Activated naive CD4-positive, alpha-beta T cell treated with anti-CD3 and anti-CD28 coated beads, Interleukin-2, amount 50 U/mL, for 16 hours (primary cell): ENCODE data around the gene GRID2IP.

Source experiments
- DNase-seq: peaks from one replicate; pipeline ENCODE4 v3.0.0-alpha.2; 2020

GRID2IP gene

GRCh38 chr7:6513541-6513940 lies 37.7 kb downstream of the GRID2IP start:
- no peak for DNase-seq

- no peak for DNase-seq
Measured at GRCh38 chr7:6512892-6513291, 38.4 kb downstream of the GRID2IP start.

- no peak for DNase-seq
Measured at GRCh38 chr7:6510476-6511133, 40.7 kb downstream of the GRID2IP start.

GRCh38 chr7:6508950-6509349 lies 42.3 kb downstream of the GRID2IP start:
- no peak for DNase-seq

- no peak for DNase-seq
Measured at GRCh38 chr7:6508539-6508938, 42.7 kb downstream of the GRID2IP start.

- DNase-seq = no peak
Measured at GRCh38 chr7:6507906-6508305, 43.4 kb downstream of the GRID2IP start.

GRCh38 chr7:6505685-6506559 lies 45.3 kb downstream of the GRID2IP start:
- no peak for DNase-seq

GRCh38 chr7:6504996-6505395 lies 46.3 kb downstream of the GRID2IP start:
- no peak for DNase-seq

- no peak for DNase-seq
Measured at GRCh38 chr7:6502886-6503285, 48.4 kb downstream of the GRID2IP start.

GRCh38 chr7:6501586-6502564 lies 49.4 kb downstream of the GRID2IP start:
- no peak for DNase-seq

GRCh38 chr7:6500691-6501090 lies 50.6 kb downstream of the GRID2IP start:
- no peak for DNase-seq

- DNase-seq = no peak
Measured at GRCh38 chr7:6497994-6498393, 53.3 kb downstream of the GRID2IP start.

- DNase-seq = no peak
Measured at GRCh38 chr7:6497637-6497905, 53.7 kb downstream of the GRID2IP start.

GRCh38 chr7:6496842-6497636 lies 54.2 kb downstream of the GRID2IP start:
- no peak for DNase-seq

GRCh38 chr7:6495597-6496262 lies 55.5 kb downstream of the GRID2IP start:
- no peak for DNase-seq

- DNase-seq = no peak
Measured at GRCh38 chr7:6494365-6494764, 56.9 kb downstream of the GRID2IP start.

GRCh38 chr7:6491194-6491593 lies 60.1 kb downstream of the GRID2IP start:
- no peak for DNase-seq

GRCh38 chr7:6489612-6490011 lies 61.6 kb downstream of the GRID2IP start:
- DNase-seq = no peak

- DNase-seq = no peak
Measured at GRCh38 chr7:6487184-6487545, 64.1 kb downstream of the GRID2IP start.

- DNase-seq = no peak
Measured at GRCh38 chr7:6486438-6487183, 64.7 kb downstream of the GRID2IP start.

- DNase-seq = no peak
Measured at GRCh38 chr7:6482743-6483119, 68.5 kb downstream of the GRID2IP start.
